CD14-positive monocyte (primary cell): Measurements from ENCODE around the gene POLR3GL. TPM values are rescaled to one million over a fixed set of nuclear protein-coding genes. Genes with fewer than 3 reads are reported as not detected.
A peak's percentile ranks its signal among the peaks of the same experiment; 100 is the strongest.

Experiments
- DNase-seq, 3 donors: peaks; one replicate each; pipeline ENCODE4 v3.0.0-alpha.2; 2011 to 2022
- H2AFZ ChIP-seq: 2 replicates; pipeline ENCODE4 v1.6.0; 2012; ENCODE audit warnings: mild to moderate bottlenecking, low read depth, low read length, inconsistent platforms; ENCODE audit not compliant: insufficient read depth, poor library complexity, severe bottlenecking
- H3K27ac ChIP-seq, 2 donors: 1 replicate in 1 of 2; 2 replicates in 1 of 2; pipeline ENCODE4 v1.5.1; 2012 to 2013; ENCODE audit warnings: low read length in 2 of 2, control low read depth in 1 of 2, inconsistent platforms in 1 of 2, low read depth in 1 of 2, mild to moderate bottlenecking in 1 of 2
- H3K27me3 ChIP-seq, 2 donors: one replicate each; pipeline versions ENCODE4 v1.6.0 to v1.6.1; 2011 to 2013; ENCODE audit warnings: low read length in 2 of 2; ENCODE audit not compliant: control insufficient read depth in 2 of 2, insufficient read depth in 2 of 2
- H3K36me3 ChIP-seq, 2 donors: replicated peaks in 1 of 2; 1 replicate in 1 of 2; 2 replicates in 1 of 2; pipeline versions ENCODE4 v1.5.1 to v1.6.1; 2012 to 2013; ENCODE audit warnings: low read length in 2 of 2, control low read depth in 1 of 2, inconsistent platforms in 1 of 2, mild to moderate bottlenecking in 1 of 2; ENCODE audit not compliant: insufficient read depth in 2 of 2, control insufficient read depth in 1 of 2
- H3K4me1 ChIP-seq, 2 donors: 1 replicate in 1 of 2; 2 replicates in 1 of 2; pipeline versions ENCODE4 v1.5.1 to v1.6.1; 2012 to 2013; ENCODE audit warnings: low read length in 2 of 2, control low read depth in 1 of 2, inconsistent platforms in 1 of 2, mild to moderate bottlenecking in 1 of 2, moderate library complexity in 1 of 2; ENCODE audit not compliant: insufficient read depth in 2 of 2, control insufficient read depth in 1 of 2
- H3K4me2 ChIP-seq: replicated peaks from 2 replicates; pipeline ENCODE3; 2012; ENCODE audit warnings: low read length, moderate library complexity, mild to moderate bottlenecking; ENCODE audit not compliant: poor library complexity, severe bottlenecking; ENCODE audit errors: extremely low read depth
- H3K4me3 ChIP-seq, 3 experiments: fragments of 200-600 bp in 1 of 3; sonication (generic) in 1 of 3; replicated peaks in 1 of 3; 1 replicate in 2 of 3; 2 replicates in 1 of 3; pipeline ENCODE4 v1.5.1; 2011 to 2013; ENCODE audit warnings: low read length in 3 of 3, mild to moderate bottlenecking in 3 of 3, control low read depth in 2 of 3, low read depth in 2 of 3, inconsistent platforms in 1 of 3, moderate library complexity in 1 of 3
- H3K79me2 ChIP-seq: 2 replicates; pipeline ENCODE4 v1.6.0; 2012; ENCODE audit warnings: mild to moderate bottlenecking, control low read depth, inconsistent platforms, low read length, moderate library complexity; ENCODE audit not compliant: insufficient read depth
- H3K9ac ChIP-seq: 2 replicates; pipeline ENCODE4 v1.6.0; 2017; ENCODE audit warnings: low read length, mild to moderate bottlenecking; ENCODE audit not compliant: insufficient read depth, poor library complexity, severe bottlenecking
- H3K9me3 ChIP-seq, 2 donors: replicated peaks in 1 of 2; 1 replicate in 1 of 2; 2 replicates in 1 of 2; pipeline versions ENCODE4 v1.5.1 to v1.6.1; 2012 to 2013; ENCODE audit warnings: low read length in 2 of 2, control low read depth in 1 of 2; ENCODE audit not compliant: control insufficient read depth in 1 of 2, insufficient read depth in 1 of 2
- H4K20me1 ChIP-seq: 2 replicates; pipeline ENCODE4 v1.6.0; 2012; ENCODE audit warnings: mild to moderate bottlenecking, low read length, control low read depth, moderate library complexity; ENCODE audit not compliant: insufficient read depth
- H3K27ac Mint-ChIP-seq, 7 donors: one replicate each; pipeline ENCODE4 v1.8.0; 2020; ENCODE audit warnings: mild to moderate bottlenecking in 7 of 7, mixed read lengths in 7 of 7, moderate library complexity in 6 of 7, inconsistent platforms in 2 of 7
- H3K27me3 Mint-ChIP-seq, 3 donors: one replicate each; pipeline ENCODE4 v1.8.0; 2021 to 2022; ENCODE audit warnings: low read depth in 3 of 3, mild to moderate bottlenecking in 3 of 3, mixed read lengths in 3 of 3, moderate library complexity in 3 of 3, inconsistent platforms in 1 of 3
- H3K36me3 Mint-ChIP-seq, 2 donors: one replicate each; pipeline ENCODE4 v1.8.0; 2020; ENCODE audit warnings: mixed read lengths in 2 of 2, inconsistent platforms in 1 of 2, mild to moderate bottlenecking in 1 of 2
- H3K4me1 Mint-ChIP-seq: one replicate; pipeline ENCODE4 v1.8.0; 2020; ENCODE audit warnings: mild to moderate bottlenecking, mixed read lengths
- H3K4me3 Mint-ChIP-seq, 2 donors: one replicate each; pipeline ENCODE4 v1.8.0; 2020; ENCODE audit warnings: mild to moderate bottlenecking in 2 of 2, mixed read lengths in 2 of 2, moderate library complexity in 1 of 2
- H3K9me3 Mint-ChIP-seq, 7 donors: one replicate each; pipeline ENCODE4 v1.8.0; 2020 to 2022; ENCODE audit warnings: mixed read lengths in 7 of 7, mild to moderate bottlenecking in 6 of 7, moderate library complexity in 6 of 7, inconsistent platforms in 2 of 7
- WGBS: methylation state at CpG from one replicate; pipeline ENCODE4 v1.1.5; 2013; ENCODE audit warnings: missing lambda C conversion rate; ENCODE audit not compliant: insufficient coverage; 5-methylcytosine and 5-hydroxymethylcytosine counted together
- intact Hi-C, 2 donors: fragments of 100-400 bp; cut with micrococcal nuclease; formaldehyde crosslinking; loops; one replicate each; pipeline versions ENCODE4 v1.15.0 to v1.15.1; 2023
- polyA plus RNA-seq, 3 donors: library from polyadenylated mRNA; depleted of rRNA in 1 of 3; unstranded in 2 of 3; stranded (reverse) in 1 of 3; fragments of 300-500 nt in 2 of 3; fragments of >200 nt in 1 of 3; fragmentation: Illumina TruSeq in 2 of 3; gene quantifications; 1 replicate in 2 of 3; 2 replicates in 1 of 3; pipeline ENCODE4 v1.2.3, GENCODE V29; 2012 to 2021
- TF ChIP-seq, protein P1 (sequence below): fragments of 200-600 bp; IDR thresholded peaks from one replicate; pipeline ENCODE4 v1.8.0; 2022; ENCODE audit warnings: antibody characterized with exemption, mild to moderate bottlenecking

Gene POLR3GL
- polyA plus RNA-seq, 3 donors: 11.6 to 39.0 (median 36.2) TPM

DNA sequence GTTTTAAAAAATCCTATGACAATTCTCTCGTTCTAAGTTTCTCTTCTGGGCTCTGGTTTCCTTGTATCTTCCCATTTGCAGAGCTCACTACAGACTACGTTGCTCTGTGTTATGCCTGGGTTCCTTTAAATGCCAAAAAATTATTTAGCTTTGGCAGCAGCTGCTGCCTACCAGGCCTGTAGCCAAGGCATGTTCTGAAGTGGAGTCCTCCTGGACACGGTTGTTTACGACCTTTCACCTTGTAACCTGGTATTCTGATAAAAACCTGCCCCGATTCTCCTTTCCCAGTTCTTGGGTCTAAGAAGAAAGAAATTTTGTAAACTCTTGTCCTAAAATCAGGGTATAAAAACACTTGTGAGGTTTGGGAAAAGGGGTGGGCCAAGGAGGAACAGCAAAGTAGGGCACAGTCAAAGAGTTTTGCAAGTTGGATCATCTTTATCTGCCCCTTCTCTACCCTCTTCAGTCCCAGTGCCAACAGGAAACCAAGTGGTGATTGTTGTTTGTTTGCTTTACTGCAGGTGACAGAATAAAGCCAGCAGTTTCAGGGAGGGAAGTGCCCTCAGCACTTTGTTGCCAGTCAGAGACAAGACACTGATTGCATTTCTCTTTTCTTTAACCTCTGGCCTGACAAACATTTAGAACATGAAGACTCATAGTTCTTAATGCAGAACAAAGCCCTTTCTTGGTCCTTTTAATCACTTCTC, 35.0 kb downstream of the POLR3GL start:
- peak overlapping the region; percentile 30 to 90 (median 85) for H3K27ac Mint-ChIP-seq
- WGBS: 85% methylated on average over 2 of the region's 5 CpGs
- Histone ChIP-seq H3K9me3 (no peaks in the 10 kb centered on the region), H3K36me3 (peaks cover 16 to 17% of the 10 kb centered on the region in 2 donors), H2AFZ (no peak overlapping the region), H3K9ac (no peak overlapping the region), H3K4me3 (peak overlapping the region in 2 of 3 experiments; percentile 4 to 34), H3K4me2 (peak overlapping the region; percentile 39), H3K27ac (peak overlapping the region; percentile 23 to 42), H3K4me1 (peaks cover 36 to 54% of the 10 kb centered on the region in 2 donors), H4K20me1 (peaks cover 20% of the 10 kb centered on the region), H3K27me3 (no peaks in the 10 kb centered on the region), H3K79me2 (peaks cover 52% of the 10 kb centered on the region)
- H3K4me3 Mint-ChIP-seq: peak overlapping the region; percentile 40 to 59
- peaks cover 46% of the 10 kb centered on the region for H3K4me1 Mint-ChIP-seq
- TF ChIP-seq, protein P1, sequence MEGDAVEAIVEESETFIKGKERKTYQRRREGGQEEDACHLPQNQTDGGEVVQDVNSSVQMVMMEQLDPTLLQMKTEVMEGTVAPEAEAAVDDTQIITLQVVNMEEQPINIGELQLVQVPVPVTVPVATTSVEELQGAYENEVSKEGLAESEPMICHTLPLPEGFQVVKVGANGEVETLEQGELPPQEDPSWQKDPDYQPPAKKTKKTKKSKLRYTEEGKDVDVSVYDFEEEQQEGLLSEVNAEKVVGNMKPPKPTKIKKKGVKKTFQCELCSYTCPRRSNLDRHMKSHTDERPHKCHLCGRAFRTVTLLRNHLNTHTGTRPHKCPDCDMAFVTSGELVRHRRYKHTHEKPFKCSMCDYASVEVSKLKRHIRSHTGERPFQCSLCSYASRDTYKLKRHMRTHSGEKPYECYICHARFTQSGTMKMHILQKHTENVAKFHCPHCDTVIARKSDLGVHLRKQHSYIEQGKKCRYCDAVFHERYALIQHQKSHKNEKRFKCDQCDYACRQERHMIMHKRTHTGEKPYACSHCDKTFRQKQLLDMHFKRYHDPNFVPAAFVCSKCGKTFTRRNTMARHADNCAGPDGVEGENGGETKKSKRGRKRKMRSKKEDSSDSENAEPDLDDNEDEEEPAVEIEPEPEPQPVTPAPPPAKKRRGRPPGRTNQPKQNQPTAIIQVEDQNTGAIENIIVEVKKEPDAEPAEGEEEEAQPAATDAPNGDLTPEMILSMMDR: no peak
- intact Hi-C loops: loop anchor here (5.0 kb wide), 2 partner anchors 32 to 37 kb away; partner anchors contain the start of genes ANKRD34A (in 1 of the 2) and POLR3GL (in 1 of the 2)
- peaks cover 0 to 7% (median 0%) of the 10 kb centered on the region in 7 donors for H3K9me3 Mint-ChIP-seq
- H3K36me3 Mint-ChIP-seq: peaks cover 12 to 18% of the 10 kb centered on the region in 2 donors
- H3K27me3 Mint-ChIP-seq: peaks cover 0 to 2% (median 2%) of the 10 kb centered on the region in 3 donors
- DNase-seq: peak in 1 of 3 donors; percentile 44

DNA sequence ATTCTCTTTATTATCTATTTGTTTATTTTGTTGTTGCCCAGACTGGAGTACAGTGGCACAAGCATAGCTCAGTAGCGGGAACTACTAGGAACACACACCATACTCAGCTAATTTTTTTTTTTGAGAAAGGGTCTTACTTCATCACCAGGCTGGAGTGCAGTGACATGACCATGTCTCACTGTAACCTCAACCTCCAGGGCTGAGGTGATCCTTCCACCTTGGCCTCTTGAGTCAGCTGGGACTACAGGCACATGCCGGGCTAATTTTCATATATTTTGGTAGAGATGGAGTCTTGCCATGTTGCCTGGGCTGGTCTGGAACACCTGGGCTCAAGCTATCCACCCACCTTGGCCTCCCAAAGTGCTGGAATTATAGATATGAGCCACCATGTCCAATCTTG, 37.2 kb downstream of the POLR3GL start:
- Histone ChIP-seq H3K79me2 (peaks cover 30% of the 10 kb centered on the region), H4K20me1 (no peaks in the 10 kb centered on the region), H3K9ac (no peak overlapping the region), H3K4me3 (no peak overlapping the region), H3K36me3 (no peaks in the 10 kb centered on the region), H3K4me1 (peaks cover 40 to 51% of the 10 kb centered on the region in 2 donors), H3K4me2 (peak overlapping the region; percentile 22), H3K27me3 (no peaks in the 10 kb centered on the region), H3K9me3 (no peaks in the 10 kb centered on the region), H2AFZ (no peak overlapping the region), H3K27ac (peak overlapping the region in 1 of 2 donors; percentile 60)
- TF ChIP-seq, protein P1: no peak
- Mint-ChIP-seq H3K27ac (peak overlapping the region; percentile 75 to 90 (median 82)), H3K36me3 (no peaks in the 10 kb centered on the region), H3K4me1 (peaks cover 55% of the 10 kb centered on the region), H3K4me3 (no peak overlapping the region), H3K27me3 (peaks cover 0 to 2% (median 2%) of the 10 kb centered on the region in 3 donors), H3K9me3 (peaks cover 0 to 2% (median 0%) of the 10 kb centered on the region in 7 donors)
- peak in 1 of 3 donors; percentile 34 for DNase-seq
- WGBS: no CpG with 5 or more reads among the region's 2 CpGs
- intact Hi-C loops: loop anchor here in 1 of 2 donors (5.0 kb wide), 1 partner anchor 34 kb away; no protein-coding TSS in a partner anchor
